NCI-H446 treated with DMSO at 0.1 percent for 48 hours (cell line): ENCODE results near the gene MRNIP.
A peak's percentile ranks its signal among the peaks of the same experiment; 100 is the strongest.
"Not testable (repeated sequence)": the region's sequence is repeated elsewhere in the genome, so short reads cannot be mapped to it uniquely, and the experiment has no call there.

Source experiments
- DNase-seq: peaks from one replicate; lab custom pipeline; 2025; lab: John Stamatoyannopoulos, UW

Gene MRNIP

DNA sequence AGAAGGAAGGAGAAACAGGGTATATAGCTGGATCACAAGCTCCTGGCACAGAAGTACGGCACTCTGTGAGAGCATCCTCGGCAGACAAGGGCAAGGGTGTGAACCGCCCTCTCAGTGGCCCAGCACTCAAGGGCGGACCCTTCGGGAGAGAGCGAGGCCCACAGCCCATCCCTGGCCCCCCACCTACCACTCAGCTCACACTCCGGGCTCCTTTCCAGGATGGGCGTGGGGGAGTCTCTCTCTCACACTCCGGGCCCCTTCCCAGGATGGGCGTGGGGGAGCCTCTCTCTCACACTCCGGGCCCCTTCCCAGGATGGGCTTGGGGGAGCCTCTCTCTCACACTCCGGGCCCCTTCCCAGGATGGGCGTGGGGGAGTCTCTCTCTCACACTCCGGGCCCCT lies 12.9 kb upstream of the MRNIP start:
- DNase-seq: not testable (repeated sequence)

DNA sequence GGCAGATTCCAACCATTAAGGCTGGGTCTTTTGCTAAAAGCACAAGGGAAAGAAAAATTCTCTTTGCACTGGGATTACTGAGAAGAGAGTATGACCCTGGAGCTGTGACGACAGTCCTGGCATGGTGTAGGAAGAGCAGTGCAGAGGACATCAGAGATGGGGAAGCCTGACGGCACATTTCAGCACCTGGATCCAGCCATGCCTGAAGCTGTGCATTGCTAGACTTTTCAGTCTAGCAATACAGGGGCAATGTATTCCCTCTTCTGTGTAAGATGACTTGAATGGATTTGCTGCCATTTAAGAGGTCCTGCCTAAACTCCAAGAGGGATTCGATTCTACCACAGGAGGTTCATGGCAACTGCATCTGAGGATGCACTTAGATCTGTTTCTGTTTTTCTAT lies 12.3 kb upstream of the MRNIP start:
- no peak for DNase-seq

DNA sequence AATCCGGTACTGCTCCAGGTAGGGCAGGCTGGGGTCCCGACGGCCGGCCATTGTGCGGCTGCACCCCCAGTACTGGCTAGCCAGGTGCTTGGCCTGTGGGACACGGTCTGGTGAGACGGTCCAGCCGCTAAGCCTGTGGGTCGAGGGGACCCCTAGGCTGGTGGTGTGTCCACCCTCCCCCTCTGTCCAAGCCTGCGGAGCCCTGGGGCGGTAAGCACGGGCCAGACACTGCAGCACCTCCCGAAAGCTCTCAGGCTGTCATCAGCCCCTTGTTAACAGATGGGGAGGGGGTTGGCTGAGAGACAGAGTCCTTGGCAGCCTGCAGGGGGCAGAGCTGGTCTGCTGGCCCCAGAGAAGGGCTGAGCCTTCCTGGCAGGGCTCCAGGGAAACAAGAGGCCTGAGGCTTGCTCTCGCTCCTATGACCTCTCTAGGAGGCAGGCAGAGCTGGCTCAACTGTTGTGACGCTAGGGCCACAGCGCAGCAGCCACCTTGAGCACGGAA lies 11.8 kb upstream of the MRNIP start:
- peak; percentile 2 for DNase-seq

DNA sequence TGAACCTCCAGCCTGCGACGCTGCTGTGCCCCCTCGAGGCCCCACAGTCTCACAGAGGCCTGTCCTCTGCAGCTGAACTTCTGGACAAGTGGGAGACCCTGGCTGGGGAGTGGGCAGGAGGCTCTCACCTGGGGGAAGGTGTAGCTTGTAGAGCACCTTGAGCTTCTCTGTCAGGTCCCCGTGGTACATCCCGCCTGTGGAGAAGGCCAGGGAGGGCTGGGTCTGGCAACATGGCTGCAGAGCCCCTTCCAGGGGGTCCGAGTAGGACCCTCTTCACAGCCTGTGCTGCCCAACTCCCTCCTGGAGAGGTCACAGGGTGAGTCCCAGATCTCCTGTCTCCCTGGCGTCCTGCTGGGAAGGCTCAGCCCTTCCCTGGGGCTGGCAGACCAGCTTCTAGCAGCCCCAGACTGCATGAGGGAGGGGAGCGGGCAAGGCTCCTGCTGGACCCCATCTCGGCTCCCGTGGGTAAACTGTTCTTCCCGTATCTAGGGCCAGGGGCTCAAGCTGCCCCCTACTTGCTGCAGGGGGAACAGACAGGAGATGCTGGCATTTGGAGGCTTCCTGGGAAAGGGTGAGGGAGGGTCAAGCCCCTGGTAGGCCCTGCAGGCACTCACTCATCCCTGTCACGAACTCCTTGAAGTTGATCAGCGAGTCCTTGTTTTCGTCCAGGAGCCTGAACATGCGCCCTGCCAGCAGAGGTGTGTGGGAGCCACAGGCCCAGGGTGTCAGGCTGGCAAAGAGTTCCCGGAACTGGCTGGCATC lies 11.2 kb upstream of the MRNIP start:
- no peak for DNase-seq

DNA sequence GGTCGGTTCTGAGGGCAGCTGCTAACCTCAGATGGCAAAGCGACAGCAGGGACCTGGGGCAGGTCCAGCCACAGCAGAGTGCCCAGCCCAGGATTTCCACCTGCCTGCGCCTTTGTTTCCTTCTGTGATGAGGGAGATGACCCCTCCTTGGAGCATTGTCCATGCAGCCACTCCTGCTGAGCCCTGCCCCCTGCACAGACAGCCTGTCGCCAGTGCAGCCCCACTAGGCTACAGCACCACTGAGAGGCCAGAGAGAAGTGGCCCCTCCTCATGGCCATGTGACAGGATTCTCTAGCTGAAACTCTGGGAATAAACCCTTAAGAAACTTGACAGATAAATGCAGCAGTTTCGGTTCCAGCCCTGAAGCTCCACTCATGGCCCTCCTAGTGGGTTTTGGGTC lies 10.5 kb upstream of the MRNIP start:
- no peak for DNase-seq

DNA sequence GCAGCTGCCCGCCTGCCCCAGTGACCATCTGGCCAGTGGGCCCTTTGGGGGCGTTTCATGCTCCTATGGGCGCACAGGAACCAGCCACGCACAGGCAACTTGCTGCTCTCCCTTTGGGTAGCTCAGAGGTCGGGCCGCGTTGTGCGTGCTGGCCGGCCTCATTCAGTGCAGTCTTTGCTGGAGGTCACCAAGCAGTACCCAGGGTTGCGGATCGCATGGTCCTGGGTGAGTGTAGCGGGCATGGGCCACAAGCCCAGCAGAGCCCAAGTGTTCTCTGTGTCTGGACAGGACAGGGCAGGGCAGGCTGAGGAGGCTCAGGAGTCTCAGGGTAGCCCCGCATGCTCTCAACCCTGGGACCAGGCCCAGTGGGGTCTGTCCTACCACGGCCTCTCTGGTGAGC lies 9.9 kb upstream of the MRNIP start:
- no peak for DNase-seq

DNA sequence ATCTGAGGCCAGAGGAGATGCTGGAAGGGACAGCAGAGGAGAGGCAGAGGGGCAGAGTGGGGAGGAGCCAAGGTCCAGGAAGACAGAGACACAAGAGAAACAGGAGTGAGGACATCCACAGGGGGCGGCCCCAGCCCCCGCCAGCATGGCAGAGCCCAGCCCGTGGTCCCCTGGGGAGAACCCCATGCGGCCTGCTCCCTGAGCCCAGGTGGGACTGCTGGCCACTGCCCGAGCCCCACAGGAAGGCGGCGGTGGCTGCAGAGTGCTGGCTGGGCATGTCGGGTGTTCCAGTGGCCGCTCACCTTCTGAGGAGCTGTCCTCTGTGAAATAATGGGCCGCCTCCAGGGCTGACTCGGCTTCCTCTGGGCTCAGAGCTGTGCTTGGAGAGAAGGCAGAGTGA lies 8.9 kb upstream of the MRNIP start:
- DNase-seq: no peak

DNA sequence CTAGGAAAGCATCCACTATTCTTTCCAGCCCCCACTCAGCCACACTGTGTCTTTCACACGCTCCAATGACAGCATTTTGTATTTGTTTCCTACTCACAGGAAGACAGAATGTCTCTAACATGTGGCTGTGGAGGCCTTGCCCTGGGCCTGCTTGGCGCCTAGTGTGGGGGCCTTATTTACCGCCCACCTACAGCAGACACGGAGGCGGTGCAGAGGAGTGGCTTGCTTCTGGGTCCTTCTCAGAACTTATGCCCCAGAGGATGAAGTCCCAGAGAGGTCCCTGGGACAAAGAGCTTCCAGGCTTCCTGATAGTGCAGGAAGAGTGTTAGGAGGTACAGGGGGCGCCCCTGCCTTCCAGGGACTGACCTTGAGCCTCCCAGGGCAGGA lies 8.5 kb upstream of the MRNIP start:
- no peak for DNase-seq

DNA sequence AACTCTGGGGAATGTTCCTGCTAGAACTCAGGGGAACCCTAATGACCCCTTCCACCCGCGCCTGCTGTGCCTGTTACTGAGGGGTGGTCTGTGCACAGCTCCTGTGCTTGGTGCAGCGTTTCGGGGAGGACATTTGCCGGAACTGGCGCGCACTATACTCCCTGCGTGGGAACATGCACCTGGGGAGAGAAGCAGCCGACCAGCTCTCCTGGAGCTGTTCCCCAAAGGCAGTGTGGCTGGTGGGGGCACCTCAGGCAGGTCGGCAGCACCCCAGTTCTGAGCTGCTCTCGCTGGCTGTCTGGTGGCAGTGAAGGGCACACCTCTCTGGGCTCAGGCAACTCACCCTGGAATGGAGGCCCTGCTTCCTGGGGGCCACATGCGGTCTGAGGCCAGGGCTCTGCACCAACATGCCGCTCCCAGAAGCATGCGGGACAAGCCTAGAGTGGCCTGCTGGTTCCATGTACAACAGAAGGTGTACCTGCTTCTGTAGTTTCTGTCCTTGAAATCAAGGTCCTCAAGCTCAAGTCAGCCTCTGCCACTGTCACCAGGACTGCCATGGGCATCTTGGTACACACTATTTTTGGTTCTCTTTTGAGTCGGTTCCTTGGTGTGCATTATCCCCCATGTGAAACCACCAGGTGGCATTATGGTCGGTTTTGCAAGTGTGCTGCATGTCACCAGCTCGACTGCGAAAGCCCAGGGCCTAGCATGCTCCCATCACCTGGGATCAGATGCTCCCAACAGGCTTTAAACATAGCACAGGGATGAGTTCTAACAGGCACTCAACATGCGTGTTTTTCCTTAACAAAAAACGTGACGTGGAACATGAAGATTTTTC lies 7.8 kb upstream of the MRNIP start:
- DNase-seq: no peak

DNA sequence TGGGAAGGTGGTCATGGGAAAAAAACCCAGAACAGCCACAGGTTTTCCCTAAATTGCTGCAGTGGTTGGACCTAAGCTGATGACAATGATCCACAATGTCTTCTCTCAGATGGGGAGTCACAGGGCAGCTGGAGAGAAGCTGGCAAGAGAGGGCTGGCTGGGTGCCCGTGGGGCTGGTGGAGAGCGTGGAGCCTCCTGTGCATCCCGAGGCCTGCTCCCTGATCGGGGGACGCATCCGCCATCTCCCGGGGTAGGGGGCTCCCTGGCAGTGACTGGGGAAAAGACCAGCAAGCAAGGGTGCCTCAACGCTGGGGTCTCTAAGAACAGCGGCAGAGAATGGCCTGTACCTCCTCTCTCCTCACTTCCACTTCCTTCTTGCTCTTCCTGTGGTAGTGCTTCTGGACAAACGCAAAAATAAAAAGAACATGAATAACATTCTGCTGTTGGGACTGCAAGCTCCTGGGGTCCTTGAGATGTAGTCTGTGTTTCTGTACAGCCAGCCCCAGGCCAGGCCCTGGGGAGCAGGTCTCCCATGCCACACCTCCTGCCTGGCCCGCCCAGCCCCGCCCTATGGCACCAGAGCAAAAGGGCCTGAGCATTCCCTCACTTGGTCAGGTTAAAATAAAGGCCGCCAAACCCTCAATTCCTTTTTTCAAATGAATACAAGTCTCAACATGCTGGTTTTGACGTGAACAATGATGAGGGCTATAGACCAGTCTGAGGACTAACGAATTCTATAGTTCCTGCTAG lies 7.0 kb upstream of the MRNIP start:
- no peak for DNase-seq

DNA sequence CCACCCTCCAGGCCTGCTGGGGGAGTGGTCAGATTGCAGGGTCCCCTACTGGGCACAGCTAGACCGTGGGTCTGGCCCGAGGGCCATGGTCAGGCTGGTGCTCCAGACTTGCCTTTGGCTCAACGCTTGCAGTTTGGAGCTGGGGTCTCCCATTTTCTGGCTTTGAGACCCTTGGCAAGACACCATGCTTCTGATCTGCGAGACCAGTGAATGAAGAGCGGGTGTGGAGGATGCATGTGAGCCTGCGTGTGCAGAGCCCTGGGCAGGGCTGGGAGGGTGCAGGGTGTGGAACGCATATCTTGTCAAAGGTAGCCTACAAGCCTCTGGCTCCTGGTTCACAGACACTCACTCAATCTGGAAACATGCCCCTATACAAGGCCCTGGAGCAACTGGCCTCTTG lies 6.1 kb upstream of the MRNIP start:
- no peak for DNase-seq

DNA sequence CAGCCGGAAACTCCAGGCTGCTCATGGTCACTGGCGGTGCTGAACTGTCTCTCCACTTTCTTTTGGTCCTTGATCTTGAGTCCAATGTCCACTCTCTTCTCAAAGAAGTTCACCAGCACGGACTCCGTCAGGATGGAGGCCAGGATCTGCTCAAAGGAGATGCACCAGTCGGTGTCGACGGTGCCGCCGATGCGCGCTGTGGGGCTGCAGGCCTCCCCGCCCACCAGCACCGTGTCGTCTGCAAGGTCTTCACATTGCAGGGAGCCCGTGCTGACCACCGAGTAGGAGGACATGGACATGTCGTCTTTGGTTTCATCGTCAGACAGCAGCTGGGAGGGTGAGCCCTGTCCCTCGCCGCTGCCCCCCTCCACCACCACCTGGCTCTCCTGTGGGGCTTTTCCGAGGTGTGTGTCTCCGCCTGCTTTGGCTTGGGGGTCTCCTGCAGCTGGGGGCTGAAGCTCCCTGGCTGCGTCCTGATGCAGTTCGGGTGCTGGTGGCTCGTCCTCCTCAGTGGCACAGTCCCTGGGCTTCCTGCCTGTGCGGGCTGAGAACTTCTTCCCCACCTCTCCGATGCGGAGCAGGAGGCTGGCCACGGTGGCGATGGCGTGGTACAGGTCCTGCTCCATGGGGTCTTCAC lies 5.0 kb upstream of the MRNIP start:
- DNase-seq: no peak

DNA sequence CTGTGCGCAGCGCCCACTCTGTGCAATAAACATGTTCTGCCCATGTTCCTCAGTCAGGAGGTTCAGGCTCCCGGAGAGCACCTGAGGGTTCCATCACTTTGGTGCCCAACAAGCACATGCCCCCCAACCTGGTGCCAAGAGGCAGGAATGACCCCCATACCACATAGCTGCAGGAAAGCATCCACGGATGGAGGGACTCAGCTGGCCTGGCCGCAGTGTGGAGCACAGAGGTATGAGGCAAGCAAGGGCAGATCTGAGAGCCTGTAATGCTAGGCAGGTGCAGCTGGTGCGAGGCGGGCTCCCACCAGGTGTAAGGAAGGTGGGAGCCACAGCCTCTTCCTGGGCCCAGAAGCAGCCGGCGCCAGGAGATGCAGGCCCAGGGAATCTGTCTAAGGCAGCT lies 4.3 kb upstream of the MRNIP start:
- no peak for DNase-seq

DNA sequence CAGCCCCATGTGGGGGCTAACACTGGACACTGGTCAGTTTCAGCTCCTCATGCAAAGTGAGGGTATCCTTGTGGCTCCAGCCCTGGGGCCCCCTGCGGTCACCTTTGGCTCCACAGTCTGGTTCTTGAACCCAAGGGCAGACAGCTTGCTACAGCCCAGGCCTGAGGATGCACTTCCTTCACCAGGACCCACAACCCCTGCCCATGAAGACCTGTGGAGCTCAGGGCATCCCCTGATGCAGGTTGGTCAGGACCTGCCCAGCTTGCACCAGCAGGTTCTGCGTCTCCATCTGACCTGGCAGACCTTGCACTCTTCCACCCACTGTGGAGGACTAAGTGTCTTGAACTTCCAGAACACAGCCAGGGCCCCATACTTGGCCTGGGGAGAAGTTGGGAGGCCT lies 3.7 kb upstream of the MRNIP start:
- DNase-seq: no peak

DNA sequence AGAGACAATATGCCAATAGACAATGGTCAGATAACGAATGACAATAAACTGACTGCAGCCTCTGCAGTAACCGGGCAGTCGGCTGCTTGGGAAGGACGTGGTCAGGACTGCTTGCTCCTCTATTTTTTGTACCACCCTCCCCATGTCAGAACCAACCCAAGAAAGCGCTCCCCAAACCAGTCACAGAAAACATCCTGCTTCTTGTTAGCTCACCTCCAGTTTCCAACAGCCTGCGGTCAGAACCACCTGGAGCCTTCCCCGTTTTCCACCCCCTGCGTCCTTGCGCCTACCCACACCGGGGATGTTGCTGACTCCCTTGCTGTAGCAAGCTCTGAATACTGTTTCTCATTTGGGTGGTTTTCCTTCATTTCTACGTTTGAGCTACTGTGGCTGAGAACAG lies 1.7 kb upstream of the MRNIP start:
- no peak for DNase-seq

DNA sequence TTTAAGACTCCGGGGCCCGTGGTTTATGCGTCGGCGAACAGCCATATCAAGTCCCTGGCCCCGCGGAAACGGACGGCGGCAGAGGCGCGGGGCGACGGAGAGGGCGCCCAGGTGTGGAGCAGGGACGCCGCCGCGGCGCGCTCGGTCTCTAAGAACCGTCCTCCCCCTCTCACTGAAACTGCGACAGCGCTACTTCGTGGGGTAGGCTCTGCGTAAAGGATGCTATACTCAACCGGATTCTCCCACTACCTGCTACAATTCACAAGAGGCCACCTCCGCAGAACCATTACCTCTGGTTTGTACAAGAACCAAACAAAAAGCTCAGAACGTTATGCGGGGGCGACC lies 404 bp downstream of the MRNIP start:
- DNase-seq: no peak

DNA sequence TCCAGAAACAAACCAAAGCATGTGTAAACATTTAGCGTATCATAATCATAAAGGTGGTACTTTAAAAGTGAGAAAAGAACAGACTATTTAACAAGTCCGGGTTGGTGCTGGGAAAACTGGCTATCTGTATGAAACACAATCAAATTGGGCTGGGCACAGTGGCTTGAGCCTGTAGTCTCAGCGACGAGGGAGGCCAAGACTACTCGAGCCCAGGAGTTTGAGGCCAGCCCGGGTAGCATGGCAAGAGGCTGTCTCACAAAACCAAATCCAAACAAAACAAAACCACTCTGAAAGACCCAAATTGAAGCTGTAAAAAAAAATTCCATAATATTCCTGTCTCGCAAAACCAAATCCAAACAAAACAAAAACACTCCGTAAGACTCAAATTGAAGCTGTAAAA lies 4.3 kb downstream of the MRNIP start:
- DNase-seq: no peak

DNA sequence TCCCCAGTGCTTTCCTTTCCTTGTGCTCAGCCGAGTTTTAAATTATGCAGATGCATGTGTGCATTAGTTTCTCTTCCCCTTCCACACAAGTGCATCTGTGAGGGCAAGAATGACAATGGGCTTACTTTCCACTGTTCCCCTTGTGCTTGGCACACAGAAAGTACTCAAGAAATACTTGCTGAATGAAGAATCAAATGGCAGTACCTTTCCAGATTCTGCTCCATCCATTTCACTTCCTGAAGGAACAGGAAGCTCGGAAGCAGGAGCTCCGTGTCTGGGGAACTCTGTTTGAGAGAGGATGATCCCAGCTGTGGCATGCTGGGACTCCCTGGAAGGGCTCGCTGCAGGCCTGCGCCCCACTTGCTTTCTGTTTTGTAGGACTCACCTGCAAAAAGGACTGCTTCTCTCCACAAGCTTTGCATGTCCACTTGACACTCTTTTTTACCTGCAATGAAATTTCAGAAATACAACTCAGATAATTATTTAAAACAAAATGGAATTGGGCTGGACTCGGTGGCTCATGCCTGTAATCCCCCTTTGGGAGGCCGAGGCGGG lies 5.5 kb downstream of the MRNIP start:
- no peak for DNase-seq

DNA sequence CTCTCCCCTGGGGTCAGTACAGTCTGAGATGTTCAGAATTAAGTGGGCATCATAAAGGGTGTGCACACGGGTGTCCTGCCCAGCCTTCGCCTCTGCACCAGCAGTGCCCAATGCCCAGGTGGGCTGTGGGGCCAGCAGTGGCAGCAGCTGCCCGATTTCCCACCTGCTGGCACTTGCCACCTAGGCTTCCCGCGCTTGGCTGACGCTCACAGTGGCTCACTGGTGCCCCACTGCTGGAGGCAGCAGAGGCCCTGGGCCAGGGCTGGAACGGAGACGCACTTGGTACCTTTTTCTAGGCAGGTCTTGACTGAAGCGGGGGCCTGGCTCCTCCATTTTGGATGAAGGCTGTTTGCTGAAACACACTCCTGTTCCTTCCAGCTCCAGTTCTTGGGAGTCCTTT lies 17.0 kb downstream of the MRNIP start:
- no peak for DNase-seq

DNA sequence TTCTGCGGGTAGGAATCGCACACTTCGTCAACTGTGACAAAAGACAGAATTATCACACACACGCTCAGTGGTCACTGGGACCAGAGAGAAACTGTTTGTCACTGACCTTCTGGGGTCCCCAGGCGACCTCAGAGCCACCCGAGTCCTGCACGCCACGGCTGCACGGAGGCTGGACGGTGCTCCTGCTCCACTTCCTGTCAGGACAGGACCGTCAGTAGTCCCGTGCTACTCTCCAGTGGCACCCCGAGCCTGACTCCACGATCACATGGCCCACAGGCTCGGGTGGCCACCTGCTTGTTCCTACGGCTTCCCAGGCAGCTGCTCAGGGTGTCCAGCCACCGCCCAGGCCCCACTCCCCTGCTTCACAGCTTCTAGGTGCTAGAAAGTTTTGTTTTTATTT lies 17.9 kb downstream of the MRNIP start:
- DNase-seq: no peak

DNA sequence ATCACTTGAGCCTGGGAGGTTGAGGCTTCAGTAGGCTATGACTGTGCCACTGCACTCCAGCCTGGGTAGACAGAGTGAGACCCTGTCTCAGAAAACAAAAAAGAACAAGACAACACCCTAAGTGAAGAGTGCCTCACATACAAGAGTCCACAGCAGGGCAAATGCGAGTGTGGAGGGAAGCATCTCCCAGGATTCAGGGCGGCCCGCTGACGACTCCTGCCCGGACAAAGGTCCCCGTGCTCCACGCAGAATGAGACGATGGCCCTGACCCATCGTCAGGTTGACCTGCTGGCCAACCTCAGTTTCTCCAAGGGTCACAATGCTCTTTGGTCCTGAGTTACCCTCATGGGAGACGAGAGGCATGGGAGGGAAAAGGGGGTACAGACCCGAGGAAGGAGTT lies 18.3 kb downstream of the MRNIP start:
- DNase-seq: no peak
